C4-2B (cell line): ENCODE results near the gene ALOX12.
A peak's percentile ranks its signal among the peaks of the same experiment; 100 is the strongest.

ENCODE experiments used
- H3K27ac ChIP-seq: fragments of 450-650 bp; 2 replicates; pipeline ENCODE4 v1.5.1; 2017
- CTCF ChIP-seq: fragments of 450-650 bp; conservative IDR thresholded peaks from 2 replicates; pipeline ENCODE4 v1.5.1; 2017; ENCODE audit warnings: mild to moderate bottlenecking
- ZFX ChIP-seq: fragments of 450-650 bp; IDR thresholded peaks from 2 replicates; pipeline ENCODE4 v1.6.1; 2017

The ALOX12 gene

DNA sequence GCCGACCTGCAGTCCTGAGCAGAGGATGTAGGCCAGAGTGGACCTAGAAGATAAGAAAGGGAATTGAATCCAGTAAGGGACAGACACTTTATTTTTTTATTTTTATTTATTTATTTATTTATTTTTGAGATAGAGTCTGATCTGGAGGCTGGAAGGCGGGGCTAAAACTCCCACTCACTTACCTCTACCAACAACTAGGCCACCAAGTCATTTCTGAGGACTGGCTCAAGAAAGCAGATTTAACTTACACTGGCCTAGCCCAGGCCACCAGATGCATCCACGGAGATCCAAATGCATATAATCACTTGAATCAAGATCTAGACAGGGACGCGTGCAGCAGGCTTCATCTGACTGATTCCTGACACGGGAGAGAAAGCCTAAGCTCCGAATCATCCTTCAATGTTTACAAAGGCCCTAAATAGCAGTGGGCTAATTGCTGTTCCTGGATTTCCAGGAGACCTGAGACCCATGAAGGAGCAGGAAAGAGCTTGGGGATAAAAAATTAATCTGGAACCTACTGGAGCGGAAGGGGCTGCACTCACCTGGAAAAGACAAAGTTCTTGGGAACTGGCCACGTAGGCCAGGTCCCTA is 1.1 kb upstream of the ALOX12 start:
- TF ChIP-seq CTCF (no peak), ZFX (no peak)

GRCh38 chr17:6996256-6997011 is 585 bp downstream of the ALOX12 start:
- H3K27ac ChIP-seq, result no peak overlapping the region
- TF ChIP-seq CTCF (no peak), ZFX (no peak)

More for the DNA sequence above, 1.1 kb upstream of the ALOX12 start:
- no peak overlapping the region for H3K27ac ChIP-seq

DNA sequence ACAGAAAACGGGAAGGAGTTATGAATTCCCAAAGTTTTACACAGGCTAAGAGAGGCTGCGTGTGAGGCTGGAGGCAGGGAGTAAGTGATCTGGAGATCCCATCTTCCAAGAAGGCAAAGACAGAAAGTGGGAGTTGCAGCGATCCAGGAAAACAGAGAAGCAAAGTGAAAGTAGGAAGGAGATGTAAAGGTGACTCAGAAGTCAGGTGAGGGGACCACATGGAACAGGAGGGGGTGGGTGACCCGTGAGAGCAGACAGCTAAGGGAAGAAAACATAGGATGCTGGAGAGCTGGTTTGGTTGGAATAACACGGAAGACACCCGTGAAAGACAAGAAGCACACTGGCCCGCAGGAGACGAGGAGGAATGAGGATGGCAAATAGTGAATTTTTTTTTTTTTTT is 1.3 kb downstream of the ALOX12 start:
- no peak overlapping the region for H3K27ac ChIP-seq
- no peak for TF ChIP-seq CTCF
- no peak for TF ChIP-seq ZFX

GRCh38 chr17:6998855-6999508 is 3.1 kb downstream of the ALOX12 start:
- TF ChIP-seq ZFX, result no peak
- no peak for TF ChIP-seq CTCF
- H3K27ac ChIP-seq, result no peak overlapping the region

GRCh38 chr17:7001318-7001961 is 5.6 kb downstream of the ALOX12 start:
- no peak overlapping the region for H3K27ac ChIP-seq

DNA sequence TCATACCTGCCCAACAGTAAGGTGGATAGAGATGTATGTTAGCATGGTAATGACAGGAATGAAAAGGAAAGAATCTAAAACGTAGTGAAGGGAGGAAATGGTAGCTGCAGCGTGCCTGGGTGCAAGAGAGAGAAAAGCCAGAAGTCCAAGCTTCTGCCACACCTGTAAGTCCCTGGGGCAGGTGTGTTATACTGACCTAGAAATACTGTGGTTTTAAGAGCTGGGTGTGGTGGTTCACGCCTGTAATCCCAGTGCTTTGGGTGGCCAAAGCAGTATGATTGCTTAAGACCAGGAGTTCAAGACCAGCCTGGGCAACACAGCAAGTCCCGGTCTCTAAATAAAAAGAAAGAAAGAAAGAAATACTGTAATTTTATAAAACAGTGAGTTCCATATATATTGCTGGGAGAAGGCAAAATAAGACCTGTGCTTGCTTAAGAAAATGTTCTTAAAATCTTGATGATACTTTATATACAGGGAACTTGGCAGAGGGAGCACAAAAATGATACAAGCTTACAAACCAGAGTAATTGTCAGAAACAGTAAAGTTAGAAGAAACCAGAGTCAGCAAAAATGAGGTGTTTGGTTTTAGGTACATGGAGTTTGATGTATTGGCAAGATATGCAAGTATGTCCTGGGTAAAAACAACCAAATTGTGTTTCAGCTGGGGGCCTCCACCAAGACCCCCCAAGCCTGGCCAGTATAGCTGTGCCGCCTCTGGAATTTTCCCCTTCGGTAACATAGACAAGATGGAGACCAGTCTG is 6.6 kb downstream of the ALOX12 start:
- no peak overlapping the region for H3K27ac ChIP-seq
- TF ChIP-seq CTCF (no peak), ZFX (no peak)

More at GRCh38 chr17:7001318-7001961, 5.6 kb downstream of the ALOX12 start:
- TF ChIP-seq ZFX, result no peak
- TF ChIP-seq CTCF, result peak; percentile 89
